MM.1S (cell line): ENCODE measurements around the gene VPS26B.

Experiments used
- EZH2phosphoT487 ChIP-seq: fragments of 300-600 bp; sonication (generic); IDR thresholded peaks from 2 replicates; pipeline ENCODE4 v1.6.1; 2018; ENCODE audit warnings: antibody characterized with exemption, low read length
- TF ChIP-seq, protein P1 (sequence below): fragments of 300-600 bp; sonication (generic); IDR thresholded peaks from 2 replicates; pipeline ENCODE4 v1.5.1; 2016; ENCODE audit warnings: antibody characterized with exemption, low read length, mixed read lengths

DNA sequence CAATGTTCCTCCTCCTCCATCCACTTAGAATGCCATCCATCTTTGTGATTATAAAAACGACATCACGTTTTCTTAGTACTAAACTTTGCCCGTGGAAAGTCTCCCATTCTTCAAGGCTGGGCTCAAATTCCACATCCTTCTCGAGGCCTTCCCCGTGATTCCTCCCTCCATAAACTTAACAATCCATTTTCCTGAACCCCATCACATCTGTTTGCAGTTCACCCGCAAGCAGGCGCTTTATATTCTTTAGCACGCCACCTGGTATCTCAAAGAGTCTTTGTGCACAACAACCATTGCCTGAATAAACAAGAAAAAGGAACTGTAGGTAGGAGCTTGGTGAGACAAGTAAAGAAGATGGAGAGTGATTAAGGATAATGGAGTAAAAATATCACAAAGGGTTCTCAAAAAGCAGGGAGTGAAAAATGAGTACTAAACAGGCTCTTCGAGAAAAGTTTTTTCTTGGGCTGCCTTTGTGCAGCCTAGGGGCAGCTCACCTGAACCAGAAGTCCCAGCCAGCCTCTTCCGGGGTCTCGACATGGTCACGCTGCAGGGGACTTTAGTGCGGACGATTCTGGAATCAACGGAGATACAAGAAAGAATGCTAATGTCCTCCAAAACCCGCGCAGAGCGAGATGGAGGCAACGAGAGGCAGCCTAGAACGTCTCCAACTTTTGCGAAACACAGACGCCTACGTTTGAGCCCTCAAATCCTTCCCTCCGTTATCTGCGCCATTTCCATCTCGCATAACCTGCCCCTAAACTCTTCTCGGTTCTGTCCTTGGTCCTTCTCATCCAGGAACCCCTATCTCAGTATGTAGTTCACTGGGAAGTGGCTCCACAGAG lies 28.1 kb downstream of the VPS26B start:
- TF ChIP-seq EZH2phosphoT487 = no peak
- TF ChIP-seq, protein P1, sequence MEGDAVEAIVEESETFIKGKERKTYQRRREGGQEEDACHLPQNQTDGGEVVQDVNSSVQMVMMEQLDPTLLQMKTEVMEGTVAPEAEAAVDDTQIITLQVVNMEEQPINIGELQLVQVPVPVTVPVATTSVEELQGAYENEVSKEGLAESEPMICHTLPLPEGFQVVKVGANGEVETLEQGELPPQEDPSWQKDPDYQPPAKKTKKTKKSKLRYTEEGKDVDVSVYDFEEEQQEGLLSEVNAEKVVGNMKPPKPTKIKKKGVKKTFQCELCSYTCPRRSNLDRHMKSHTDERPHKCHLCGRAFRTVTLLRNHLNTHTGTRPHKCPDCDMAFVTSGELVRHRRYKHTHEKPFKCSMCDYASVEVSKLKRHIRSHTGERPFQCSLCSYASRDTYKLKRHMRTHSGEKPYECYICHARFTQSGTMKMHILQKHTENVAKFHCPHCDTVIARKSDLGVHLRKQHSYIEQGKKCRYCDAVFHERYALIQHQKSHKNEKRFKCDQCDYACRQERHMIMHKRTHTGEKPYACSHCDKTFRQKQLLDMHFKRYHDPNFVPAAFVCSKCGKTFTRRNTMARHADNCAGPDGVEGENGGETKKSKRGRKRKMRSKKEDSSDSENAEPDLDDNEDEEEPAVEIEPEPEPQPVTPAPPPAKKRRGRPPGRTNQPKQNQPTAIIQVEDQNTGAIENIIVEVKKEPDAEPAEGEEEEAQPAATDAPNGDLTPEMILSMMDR = no peak
